ENCODE results near the gene PARD3B.

- TF ChIP-seq CTCF (conservative IDR thresholded peaks at IDR 0.05; ENCODE audit: low read depth, low read length) (no peak), EZH2 (IDR thresholded peaks at IDR 0.05; ENCODE audit: low read length, unreplicated experiment) (no peak)
These were observed 150.8 kb downstream of the PARD3B start for GRCh38 chr2:204696124-204696523.

All from PC-3 (cell line).